ENCODE measurements around the gene LMNTD1. TPM values are rescaled to one million over a fixed set of nuclear protein-coding genes. Genes with fewer than 3 reads are reported as not detected.

Gene LMNTD1, protein sequence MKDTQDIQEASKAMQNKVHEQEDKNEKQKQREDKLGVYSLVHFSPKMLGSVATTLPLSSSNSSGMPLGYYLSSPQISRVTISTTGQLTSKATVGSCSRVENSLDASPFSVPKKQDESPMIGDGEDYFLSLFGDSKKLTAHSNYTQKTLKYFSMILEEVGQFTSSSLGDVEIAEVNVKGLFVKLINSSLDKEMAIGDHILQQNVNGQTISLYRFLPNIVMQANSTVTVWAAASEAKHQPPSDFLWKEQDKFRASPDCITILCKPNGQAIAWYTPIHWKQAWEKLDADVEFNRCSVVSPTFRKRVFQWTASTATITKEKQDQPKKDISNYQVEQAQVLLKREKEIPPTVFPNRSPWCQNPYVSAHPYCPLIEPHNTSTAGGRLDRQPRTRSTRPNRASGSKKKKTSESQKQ
- total RNA-seq (2014; rRNA removed; shearing (Covaris generic)) (not detected in 2 replicates), polyA plus RNA-seq (2016; fragmentation: Nextera tagmentation; extraction: Ambion mirVana) (not detected in 2 replicates)
- long read RNA-seq, result 0 reads

DNA sequence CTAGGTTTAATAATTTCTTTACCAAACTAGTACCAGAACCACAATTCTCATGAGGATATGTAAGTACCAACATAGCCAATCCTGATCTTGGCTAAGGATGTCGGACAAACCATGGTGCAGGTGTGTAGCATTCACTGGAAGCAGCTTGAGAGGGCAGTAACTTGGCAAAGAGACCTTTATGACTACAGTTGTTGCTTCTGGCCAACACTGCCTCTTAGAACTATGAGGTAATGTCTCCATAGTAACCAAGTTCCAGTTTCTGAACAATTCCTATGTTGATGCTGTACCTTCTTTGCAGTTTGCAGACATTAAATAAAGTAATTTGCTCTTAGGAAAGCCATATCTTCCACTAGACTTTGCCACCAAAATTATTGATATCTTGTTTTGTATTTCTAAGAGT, at the start of gene LMNTD1:
TSS of gene LMNTD1 (minus strand) at position 186 of the 400 bp plus-strand sequence. CDS start 324 bp downstream, outside the sequence.
- Histone ChIP-seq H3F3A (replicated peaks; ENCODE audit: low read depth) (no peaks in the 10 kb centered on the region), H3K4me3 (no peak within 1 kb of the TSS), H4K20me1 (replicated peaks; ENCODE audit: insufficient read depth) (no peaks in the 10 kb centered on the region), H3K27ac (ENCODE audit: low read depth) (no peak within 1 kb of the TSS), H3K4me1 (ENCODE audit: insufficient read depth) (no peaks in the 10 kb centered on the region), H2AFZ (no peak within 1 kb of the TSS), H3K27me3 (ENCODE audit: insufficient read depth) (no peaks in the 10 kb centered on the region), H3K4me2 (no peak within 1 kb of the TSS), H3K79me2 (replicated peaks; ENCODE audit: insufficient read depth) (no peaks in the 10 kb centered on the region), H3K36me3 (ENCODE audit: insufficient read depth) (no peaks in the 10 kb centered on the region), H3K9me2 (ENCODE audit: insufficient read depth) (no peaks in the 10 kb centered on the region)
- no peak for DNase-seq (ENCODE audit: low spot score)
- H3K4me1 Mint-ChIP-seq, result no peaks in the 10 kb centered on the region
- H3K27ac Mint-ChIP-seq, result no peak within 1 kb of the TSS
- ATAC-seq, result no peak
- no peaks in the 10 kb centered on the region for H3K36me3 Mint-ChIP-seq (ENCODE audit: low read depth)
- TF ChIP-seq, protein P1, sequence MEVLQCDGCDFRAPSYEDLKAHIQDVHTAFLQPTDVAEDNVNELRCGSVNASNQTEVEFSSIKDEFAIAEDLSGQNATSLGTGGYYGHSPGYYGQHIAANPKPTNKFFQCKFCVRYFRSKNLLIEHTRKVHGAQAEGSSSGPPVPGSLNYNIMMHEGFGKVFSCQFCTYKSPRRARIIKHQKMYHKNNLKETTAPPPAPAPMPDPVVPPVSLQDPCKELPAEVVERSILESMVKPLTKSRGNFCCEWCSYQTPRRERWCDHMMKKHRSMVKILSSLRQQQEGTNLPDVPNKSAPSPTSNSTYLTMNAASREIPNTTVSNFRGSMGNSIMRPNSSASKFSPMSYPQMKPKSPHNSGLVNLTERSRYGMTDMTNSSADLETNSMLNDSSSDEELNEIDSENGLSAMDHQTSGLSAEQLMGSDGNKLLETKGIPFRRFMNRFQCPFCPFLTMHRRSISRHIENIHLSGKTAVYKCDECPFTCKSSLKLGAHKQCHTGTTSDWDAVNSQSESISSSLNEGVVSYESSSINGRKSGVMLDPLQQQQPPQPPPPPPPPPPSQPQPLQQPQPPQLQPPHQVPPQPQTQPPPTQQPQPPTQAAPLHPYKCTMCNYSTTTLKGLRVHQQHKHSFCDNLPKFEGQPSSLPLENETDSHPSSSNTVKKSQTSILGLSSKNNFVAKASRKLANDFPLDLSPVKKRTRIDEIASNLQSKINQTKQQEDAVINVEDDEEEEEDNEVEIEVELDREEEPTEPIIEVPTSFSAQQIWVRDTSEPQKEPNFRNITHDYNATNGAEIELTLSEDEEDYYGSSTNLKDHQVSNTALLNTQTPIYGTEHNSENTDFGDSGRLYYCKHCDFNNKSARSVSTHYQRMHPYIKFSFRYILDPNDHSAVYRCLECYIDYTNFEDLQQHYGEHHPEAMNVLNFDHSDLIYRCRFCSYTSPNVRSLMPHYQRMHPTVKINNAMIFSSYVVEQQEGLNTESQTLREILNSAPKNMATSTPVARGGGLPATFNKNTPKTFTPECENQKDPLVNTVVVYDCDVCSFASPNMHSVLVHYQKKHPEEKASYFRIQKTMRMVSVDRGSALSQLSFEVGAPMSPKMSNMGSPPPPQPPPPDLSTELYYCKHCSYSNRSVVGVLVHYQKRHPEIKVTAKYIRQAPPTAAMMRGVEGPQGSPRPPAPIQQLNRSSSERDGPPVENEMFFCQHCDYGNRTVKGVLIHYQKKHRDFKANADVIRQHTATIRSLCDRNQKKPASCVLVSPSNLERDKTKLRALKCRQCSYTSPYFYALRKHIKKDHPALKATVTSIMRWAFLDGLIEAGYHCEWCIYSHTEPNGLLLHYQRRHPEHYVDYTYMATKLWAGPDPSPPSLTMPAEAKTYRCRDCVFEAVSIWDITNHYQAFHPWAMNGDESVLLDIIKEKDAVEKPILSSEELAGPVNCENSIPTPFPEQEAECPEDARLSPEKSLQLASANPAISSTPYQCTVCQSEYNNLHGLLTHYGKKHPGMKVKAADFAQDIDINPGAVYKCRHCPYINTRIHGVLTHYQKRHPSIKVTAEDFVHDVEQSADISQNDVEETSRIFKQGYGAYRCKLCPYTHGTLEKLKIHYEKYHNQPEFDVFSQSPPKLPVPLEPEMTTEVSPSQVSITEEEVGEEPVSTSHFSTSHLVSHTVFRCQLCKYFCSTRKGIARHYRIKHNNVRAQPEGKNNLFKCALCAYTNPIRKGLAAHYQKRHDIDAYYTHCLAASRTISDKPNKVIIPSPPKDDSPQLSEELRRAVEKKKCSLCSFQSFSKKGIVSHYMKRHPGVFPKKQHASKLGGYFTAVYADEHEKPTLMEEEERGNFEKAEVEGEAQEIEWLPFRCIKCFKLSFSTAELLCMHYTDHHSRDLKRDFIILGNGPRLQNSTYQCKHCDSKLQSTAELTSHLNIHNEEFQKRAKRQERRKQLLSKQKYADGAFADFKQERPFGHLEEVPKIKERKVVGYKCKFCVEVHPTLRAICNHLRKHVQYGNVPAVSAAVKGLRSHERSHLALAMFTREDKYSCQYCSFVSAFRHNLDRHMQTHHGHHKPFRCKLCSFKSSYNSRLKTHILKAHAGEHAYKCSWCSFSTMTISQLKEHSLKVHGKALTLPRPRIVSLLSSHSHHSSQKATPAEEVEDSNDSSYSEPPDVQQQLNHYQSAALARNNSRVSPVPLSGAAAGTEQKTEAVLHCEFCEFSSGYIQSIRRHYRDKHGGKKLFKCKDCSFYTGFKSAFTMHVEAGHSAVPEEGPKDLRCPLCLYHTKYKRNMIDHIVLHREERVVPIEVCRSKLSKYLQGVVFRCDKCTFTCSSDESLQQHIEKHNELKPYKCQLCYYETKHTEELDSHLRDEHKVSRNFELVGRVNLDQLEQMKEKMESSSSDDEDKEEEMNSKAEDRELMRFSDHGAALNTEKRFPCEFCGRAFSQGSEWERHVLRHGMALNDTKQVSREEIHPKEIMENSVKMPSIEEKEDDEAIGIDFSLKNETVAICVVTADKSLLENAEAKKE (CRISPR knock-in tag; IDR thresholded peaks at IDR 0.05), result no peak
- TF ChIP-seq CREB1 (CRISPR knock-in tag; IDR thresholded peaks at IDR 0.05; ENCODE audit: low read depth) (no peak), ZNF114 (CRISPR knock-in tag; IDR thresholded peaks at IDR 0.05) (no peak), EZH2 (IDR thresholded peaks at IDR 0.05; ENCODE audit: low read depth, unreplicated experiment) (no peak), JUNB (IDR thresholded peaks at IDR 0.05; ENCODE audit: unreplicated experiment) (no peak), POLR2AphosphoS5 (IDR thresholded peaks at IDR 0.05; ENCODE audit: low read depth) (no peak), ZNF331 (CRISPR knock-in tag; IDR thresholded peaks at IDR 0.05; ENCODE audit: low read depth) (no peak), STAT1 (IDR thresholded peaks at IDR 0.05; ENCODE audit: unreplicated experiment) (no peak), EZH2phosphoT487 (IDR thresholded peaks at IDR 0.05; ENCODE audit: unreplicated experiment) (no peak), NANOG (IDR thresholded peaks at IDR 0.05; ENCODE audit: borderline replicate concordance) (no peak)
- TF ChIP-seq, protein P2, sequence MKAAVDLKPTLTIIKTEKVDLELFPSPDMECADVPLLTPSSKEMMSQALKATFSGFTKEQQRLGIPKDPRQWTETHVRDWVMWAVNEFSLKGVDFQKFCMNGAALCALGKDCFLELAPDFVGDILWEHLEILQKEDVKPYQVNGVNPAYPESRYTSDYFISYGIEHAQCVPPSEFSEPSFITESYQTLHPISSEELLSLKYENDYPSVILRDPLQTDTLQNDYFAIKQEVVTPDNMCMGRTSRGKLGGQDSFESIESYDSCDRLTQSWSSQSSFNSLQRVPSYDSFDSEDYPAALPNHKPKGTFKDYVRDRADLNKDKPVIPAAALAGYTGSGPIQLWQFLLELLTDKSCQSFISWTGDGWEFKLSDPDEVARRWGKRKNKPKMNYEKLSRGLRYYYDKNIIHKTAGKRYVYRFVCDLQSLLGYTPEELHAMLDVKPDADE (IDR thresholded peaks at IDR 0.05), result no peak
- TF ChIP-seq, protein P3, sequence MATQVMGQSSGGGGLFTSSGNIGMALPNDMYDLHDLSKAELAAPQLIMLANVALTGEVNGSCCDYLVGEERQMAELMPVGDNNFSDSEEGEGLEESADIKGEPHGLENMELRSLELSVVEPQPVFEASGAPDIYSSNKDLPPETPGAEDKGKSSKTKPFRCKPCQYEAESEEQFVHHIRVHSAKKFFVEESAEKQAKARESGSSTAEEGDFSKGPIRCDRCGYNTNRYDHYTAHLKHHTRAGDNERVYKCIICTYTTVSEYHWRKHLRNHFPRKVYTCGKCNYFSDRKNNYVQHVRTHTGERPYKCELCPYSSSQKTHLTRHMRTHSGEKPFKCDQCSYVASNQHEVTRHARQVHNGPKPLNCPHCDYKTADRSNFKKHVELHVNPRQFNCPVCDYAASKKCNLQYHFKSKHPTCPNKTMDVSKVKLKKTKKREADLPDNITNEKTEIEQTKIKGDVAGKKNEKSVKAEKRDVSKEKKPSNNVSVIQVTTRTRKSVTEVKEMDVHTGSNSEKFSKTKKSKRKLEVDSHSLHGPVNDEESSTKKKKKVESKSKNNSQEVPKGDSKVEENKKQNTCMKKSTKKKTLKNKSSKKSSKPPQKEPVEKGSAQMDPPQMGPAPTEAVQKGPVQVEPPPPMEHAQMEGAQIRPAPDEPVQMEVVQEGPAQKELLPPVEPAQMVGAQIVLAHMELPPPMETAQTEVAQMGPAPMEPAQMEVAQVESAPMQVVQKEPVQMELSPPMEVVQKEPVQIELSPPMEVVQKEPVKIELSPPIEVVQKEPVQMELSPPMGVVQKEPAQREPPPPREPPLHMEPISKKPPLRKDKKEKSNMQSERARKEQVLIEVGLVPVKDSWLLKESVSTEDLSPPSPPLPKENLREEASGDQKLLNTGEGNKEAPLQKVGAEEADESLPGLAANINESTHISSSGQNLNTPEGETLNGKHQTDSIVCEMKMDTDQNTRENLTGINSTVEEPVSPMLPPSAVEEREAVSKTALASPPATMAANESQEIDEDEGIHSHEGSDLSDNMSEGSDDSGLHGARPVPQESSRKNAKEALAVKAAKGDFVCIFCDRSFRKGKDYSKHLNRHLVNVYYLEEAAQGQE (IDR thresholded peaks at IDR 0.05; ENCODE audit: unreplicated experiment), result no peak
- TF ChIP-seq, protein P4, sequence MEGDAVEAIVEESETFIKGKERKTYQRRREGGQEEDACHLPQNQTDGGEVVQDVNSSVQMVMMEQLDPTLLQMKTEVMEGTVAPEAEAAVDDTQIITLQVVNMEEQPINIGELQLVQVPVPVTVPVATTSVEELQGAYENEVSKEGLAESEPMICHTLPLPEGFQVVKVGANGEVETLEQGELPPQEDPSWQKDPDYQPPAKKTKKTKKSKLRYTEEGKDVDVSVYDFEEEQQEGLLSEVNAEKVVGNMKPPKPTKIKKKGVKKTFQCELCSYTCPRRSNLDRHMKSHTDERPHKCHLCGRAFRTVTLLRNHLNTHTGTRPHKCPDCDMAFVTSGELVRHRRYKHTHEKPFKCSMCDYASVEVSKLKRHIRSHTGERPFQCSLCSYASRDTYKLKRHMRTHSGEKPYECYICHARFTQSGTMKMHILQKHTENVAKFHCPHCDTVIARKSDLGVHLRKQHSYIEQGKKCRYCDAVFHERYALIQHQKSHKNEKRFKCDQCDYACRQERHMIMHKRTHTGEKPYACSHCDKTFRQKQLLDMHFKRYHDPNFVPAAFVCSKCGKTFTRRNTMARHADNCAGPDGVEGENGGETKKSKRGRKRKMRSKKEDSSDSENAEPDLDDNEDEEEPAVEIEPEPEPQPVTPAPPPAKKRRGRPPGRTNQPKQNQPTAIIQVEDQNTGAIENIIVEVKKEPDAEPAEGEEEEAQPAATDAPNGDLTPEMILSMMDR (conservative IDR thresholded peaks at IDR 0.05; ENCODE audit: low read depth in 2 of 2), result no peak
- no peaks in the 10 kb centered on the region for H3K27me3 Mint-ChIP-seq (ENCODE audit: insufficient read depth, low read depth, poor library complexity)
- no peak within 1 kb of the TSS for H3K4me3 Mint-ChIP-seq
- no peaks in the 10 kb centered on the region for H3K9me3 Mint-ChIP-seq

All from GM23338 (cell line).